OCI-LY7 (cell line): Measurements from ENCODE around the gene POLQ. TPM values are rescaled to one million over a fixed set of nuclear protein-coding genes. Genes with fewer than 3 reads are reported as not detected.

ENCODE experiments used
- BruUV-seq: library from RNA; stranded (reverse); fragments of 400-500 nt; replicated peaks from 2 replicates; lab custom pipeline; 2021; lab: Mats Ljungman, UMichigan
- CTCF ChIA-PET: fragments of 300-600 bp; sonication (Branson Sonifier 250); formaldehyde crosslinking; loops from one replicate; lab custom pipeline; 2022; ENCODE audit warnings: antibody characterized with exemption; ENCODE audit not compliant: unreplicated experiment; lab: Charles Lee
- POLR2A ChIA-PET: fragments of 300-600 bp; sonication (Branson Sonifier 250); formaldehyde crosslinking; loops from one replicate; lab custom pipeline; 2022; ENCODE audit warnings: antibody characterized with exemption; lab: Charles Lee
- DNase-seq: peaks from one replicate; pipeline ENCODE4 v3.0.0-alpha.2; 2015; ENCODE audit warnings: low spot score
- H2AFZ ChIP-seq: fragments of 200-600 bp; sonication (generic), shearing (Covaris generic); 2 replicates; pipeline ENCODE4 v1.6.1; 2014; ENCODE audit warnings: mild to moderate bottlenecking, antibody characterized with exemption, low read length, moderate library complexity
- H3K27ac ChIP-seq: fragments of 200-600 bp; sonication (generic); 2 replicates; pipeline ENCODE4 v1.5.1; 2014; ENCODE audit warnings: mixed run types, low read depth, mild to moderate bottlenecking, moderate library complexity, low read length, inconsistent platforms; ENCODE audit not compliant: poor library complexity, severe bottlenecking
- H3K36me3 ChIP-seq: fragments of 200-600 bp; sonication (generic); 2 replicates; pipeline ENCODE4 v1.6.1; 2014; ENCODE audit warnings: mild to moderate bottlenecking, antibody characterized with exemption, low read length, moderate library complexity, mixed read lengths; ENCODE audit not compliant: insufficient read depth
- H3K4me1 ChIP-seq: fragments of 200-600 bp; sonication (generic); 2 replicates; pipeline ENCODE4 v1.5.1; 2014; ENCODE audit warnings: mild to moderate bottlenecking, low read length; ENCODE audit not compliant: insufficient read depth, poor library complexity, severe bottlenecking
- H3K4me2 ChIP-seq: fragments of 200-600 bp; sonication (generic); 2 replicates; pipeline ENCODE4 v1.6.1; 2014; ENCODE audit warnings: mild to moderate bottlenecking, low read length
- H3K4me3 ChIP-seq: fragments of 200-600 bp; sonication (generic); 2 replicates; pipeline ENCODE4 v1.5.1; 2014; ENCODE audit warnings: mild to moderate bottlenecking, low read depth, low read length; ENCODE audit not compliant: poor library complexity, severe bottlenecking
- H3K79me2 ChIP-seq: fragments of 200-600 bp; sonication (generic); 2 replicates; pipeline ENCODE4 v1.6.1; 2016; ENCODE audit warnings: low read depth, mild to moderate bottlenecking, low read length, moderate library complexity, mixed read lengths; ENCODE audit not compliant: insufficient read depth
- H3K9me2 ChIP-seq: fragments of 200-600 bp; sonication (generic); 2 replicates; pipeline ENCODE4 v1.6.1; 2016; ENCODE audit warnings: mild to moderate bottlenecking, low read length, mixed read lengths; ENCODE audit not compliant: insufficient read depth
- H3K9me3 ChIP-seq: fragments of 200-600 bp; sonication (generic); 2 replicates; pipeline ENCODE4 v1.6.1; 2014; ENCODE audit warnings: mild to moderate bottlenecking, mixed run types, low read length, mixed read lengths
- H4K20me1 ChIP-seq: fragments of 200-600 bp; sonication (generic); 2 replicates; pipeline ENCODE4 v1.6.1; 2014; ENCODE audit warnings: mild to moderate bottlenecking, antibody characterized with exemption, low read length, moderate library complexity, mixed read lengths; ENCODE audit not compliant: insufficient read depth
- EZH2phosphoT487 ChIP-seq: fragments of 200-600 bp; sonication (generic); IDR thresholded peaks from 2 replicates; pipeline ENCODE4 v1.6.1; 2018; ENCODE audit warnings: low read depth, borderline replicate concordance, mild to moderate bottlenecking, mixed run types, antibody characterized with exemption, low read length, moderate library complexity, mixed read lengths
- intact Hi-C: fragments of 100-400 bp; cut with micrococcal nuclease; formaldehyde crosslinking; loops from one replicate; pipeline ENCODE4 v1.10.0; 2022; ENCODE audit not compliant: unreplicated experiment
- total RNA-seq, 2 experiments: library from RNA; depleted of rRNA in 1 of 2; stranded (reverse); fragments of >200 nt in 1 of 2; shearing (Covaris generic) in 1 of 2; gene quantifications; 2 replicates each; pipeline ENCODE4 v1.2.3, GENCODE V29; 2014 to 2022
- TF ChIP-seq, protein P1 (sequence below): fragments of 200-600 bp; sonication (generic); conservative IDR thresholded peaks from 2 replicates; pipeline ENCODE4 v1.5.1; 2014; ENCODE audit warnings: mild to moderate bottlenecking, antibody characterized with exemption, low read length, moderate library complexity, mixed read lengths

The POLQ gene
- total RNA-seq, 2 experiments from 2014 or later: 50.9 to 61.1 TPM

DNA sequence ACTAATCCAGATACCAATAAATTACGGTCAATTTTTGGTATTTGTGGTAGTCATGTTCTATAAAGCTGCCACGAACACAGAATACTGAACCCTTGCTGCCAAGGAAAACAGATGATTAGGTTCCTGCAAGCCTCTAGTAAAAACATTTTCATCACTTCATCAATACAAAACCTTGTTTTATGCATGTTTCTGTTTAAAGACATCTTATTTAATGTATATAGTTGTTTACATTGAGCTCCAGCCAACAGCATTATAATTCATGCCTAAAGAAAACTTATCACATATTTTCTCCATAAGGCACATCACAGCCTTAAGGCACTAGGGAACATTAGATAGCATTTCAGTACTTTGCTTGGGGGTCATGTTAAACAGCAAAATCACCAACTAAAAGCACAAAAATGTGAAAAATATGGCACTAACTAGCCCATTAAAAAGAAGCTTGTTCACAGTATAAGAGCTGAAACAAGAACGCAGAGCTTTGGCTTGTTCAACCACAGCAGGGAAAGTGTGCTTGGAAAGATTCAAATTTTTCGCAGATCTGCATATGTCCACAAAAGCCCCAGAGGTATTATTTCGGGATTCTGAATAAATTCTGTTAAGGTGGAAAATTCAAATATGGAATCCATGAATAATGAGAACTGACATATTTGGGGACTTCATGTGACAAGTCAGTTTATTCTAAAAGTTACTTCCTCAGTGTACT is 27.7 kb downstream of the POLQ start:
- TF ChIP-seq, protein P1, sequence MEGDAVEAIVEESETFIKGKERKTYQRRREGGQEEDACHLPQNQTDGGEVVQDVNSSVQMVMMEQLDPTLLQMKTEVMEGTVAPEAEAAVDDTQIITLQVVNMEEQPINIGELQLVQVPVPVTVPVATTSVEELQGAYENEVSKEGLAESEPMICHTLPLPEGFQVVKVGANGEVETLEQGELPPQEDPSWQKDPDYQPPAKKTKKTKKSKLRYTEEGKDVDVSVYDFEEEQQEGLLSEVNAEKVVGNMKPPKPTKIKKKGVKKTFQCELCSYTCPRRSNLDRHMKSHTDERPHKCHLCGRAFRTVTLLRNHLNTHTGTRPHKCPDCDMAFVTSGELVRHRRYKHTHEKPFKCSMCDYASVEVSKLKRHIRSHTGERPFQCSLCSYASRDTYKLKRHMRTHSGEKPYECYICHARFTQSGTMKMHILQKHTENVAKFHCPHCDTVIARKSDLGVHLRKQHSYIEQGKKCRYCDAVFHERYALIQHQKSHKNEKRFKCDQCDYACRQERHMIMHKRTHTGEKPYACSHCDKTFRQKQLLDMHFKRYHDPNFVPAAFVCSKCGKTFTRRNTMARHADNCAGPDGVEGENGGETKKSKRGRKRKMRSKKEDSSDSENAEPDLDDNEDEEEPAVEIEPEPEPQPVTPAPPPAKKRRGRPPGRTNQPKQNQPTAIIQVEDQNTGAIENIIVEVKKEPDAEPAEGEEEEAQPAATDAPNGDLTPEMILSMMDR: no peak
- no peak for TF ChIP-seq EZH2phosphoT487
- Histone ChIP-seq H3K9me2 (no peaks in the 10 kb centered on the region), H2AFZ (no peak overlapping the region), H3K4me1 (no peaks in the 10 kb centered on the region), H3K27ac (no peak overlapping the region), H3K9me3 (no peaks in the 10 kb centered on the region; the same call in 1 of the 2 replicates), H3K36me3 (peaks cover 89% of the 10 kb centered on the region), H3K79me2 (peaks cover 33% of the 10 kb centered on the region; the same call in 1 of the 2 replicates), H3K4me3 (no peak overlapping the region), H3K4me2 (no peak overlapping the region), H4K20me1 (no peaks in the 10 kb centered on the region)
- no peak for DNase-seq
- ChIA-PET CTCF (no interaction called here), POLR2A (interaction anchor here (0.9 to 1.7 kb wide), 3 partner anchors 21 to 38 kb away, joined by 3 to 6 read pairs (median 4); no protein-coding TSS in a partner anchor)
- BruUV-seq: TSS peak; percentile 28
- intact Hi-C loops: no loop called here

DNA sequence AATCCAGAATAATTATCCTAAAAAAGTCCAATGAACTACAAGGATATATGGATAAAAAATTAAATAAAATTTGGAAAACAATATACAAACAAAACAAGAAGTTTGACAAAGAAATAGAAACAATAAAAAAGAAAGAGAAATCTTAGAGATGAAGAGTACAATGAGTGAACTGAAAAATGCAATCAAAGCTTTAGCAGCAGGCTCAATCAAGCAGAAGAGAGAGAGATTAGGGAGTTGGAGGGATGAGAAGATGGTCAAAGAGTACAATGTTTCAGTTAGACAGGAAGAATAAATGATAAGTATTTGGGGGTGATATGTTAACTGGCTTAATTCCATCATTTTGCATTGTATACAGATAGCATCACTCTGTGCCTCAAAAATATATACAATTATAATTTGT is 29.9 kb downstream of the POLQ start:
- no peak overlapping the region for H2AFZ ChIP-seq
- no peaks in the 10 kb centered on the region for H3K9me2 ChIP-seq
- ChIA-PET POLR2A (interaction anchor here (1.5 kb wide), 1 partner anchor 17 kb away, joined by 4 read pairs; no protein-coding TSS in a partner anchor), CTCF (no interaction called here)
- TF ChIP-seq, protein P1: no peak
- TF ChIP-seq EZH2phosphoT487: no peak
- BruUV-seq: no TSS peak
- intact Hi-C loops: no loop called here
- H3K27ac ChIP-seq: no peak overlapping the region
- H3K4me3 ChIP-seq: no peak overlapping the region
- H4K20me1 ChIP-seq: no peaks in the 10 kb centered on the region
- H3K4me1 ChIP-seq: no peaks in the 10 kb centered on the region
- peaks cover 33% of the 10 kb centered on the region; the same call in 1 of the 2 replicates for H3K79me2 ChIP-seq
- no peak for DNase-seq
- no peaks in the 10 kb centered on the region; the same call in 1 of the 2 replicates for H3K9me3 ChIP-seq
- peaks cover 89% of the 10 kb centered on the region for H3K36me3 ChIP-seq
- no peak overlapping the region for H3K4me2 ChIP-seq

DNA sequence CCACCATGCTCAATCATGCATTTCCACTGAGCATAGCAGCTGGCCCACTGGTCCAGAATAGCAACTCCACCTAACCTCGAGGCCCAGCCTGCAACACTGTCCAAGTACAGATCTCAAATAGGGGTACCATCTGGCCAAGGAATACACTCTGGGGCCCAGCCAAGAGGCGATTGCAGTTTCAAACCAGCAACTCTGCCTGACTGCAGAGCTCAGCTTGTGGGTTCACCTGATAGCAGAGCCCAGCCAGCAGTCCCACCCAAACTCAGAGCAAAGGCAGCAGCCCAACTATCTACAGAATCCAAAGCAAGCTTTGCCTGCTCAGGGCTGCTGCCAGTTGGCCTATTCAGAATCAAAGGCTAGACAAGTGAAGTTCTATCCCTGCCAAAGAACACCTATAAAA is 30.5 kb downstream of the POLQ start:
- H3K4me3 ChIP-seq: no peak overlapping the region
- no peaks in the 10 kb centered on the region for H3K9me2 ChIP-seq
- peaks cover 33% of the 10 kb centered on the region; the same call in 1 of the 2 replicates for H3K79me2 ChIP-seq
- H4K20me1 ChIP-seq: no peaks in the 10 kb centered on the region
- CTCF ChIA-PET: no interaction called here
- intact Hi-C loops: no loop called here
- H3K27ac ChIP-seq: no peak overlapping the region
- TF ChIP-seq EZH2phosphoT487: no peak
- TF ChIP-seq, protein P1: no peak
- no peaks in the 10 kb centered on the region; the same call in 1 of the 2 replicates for H3K9me3 ChIP-seq
- POLR2A ChIA-PET: interaction anchor here (0.6 to 1.0 kb wide), 2 partner anchors 8 to 16 kb away, joined by 3 to 4 read pairs; no protein-coding TSS in a partner anchor
- H2AFZ ChIP-seq: no peak overlapping the region
- H3K4me1 ChIP-seq: no peaks in the 10 kb centered on the region
- H3K4me2 ChIP-seq: no peak overlapping the region
- DNase-seq: no peak
- no TSS peak for BruUV-seq
- peaks cover 88% of the 10 kb centered on the region for H3K36me3 ChIP-seq
